Lung microvascular endothelial cell (primary cell): ENCODE results near the gene ALX1. TPM values are rescaled to one million over a fixed set of nuclear protein-coding genes. Genes with fewer than 3 reads are reported as not detected.

Experiments
- DNase-seq, 2 donors: peaks; one replicate each; pipeline versions ENCODE4 v3.0.0 to v3.0.0-alpha.2; 2010; ENCODE audit warnings: low read depth in 2 of 2
- total RNA-seq: library from RNA; depleted of rRNA; stranded (reverse); fragments of >200 nt; gene quantifications from 2 replicates; pipeline ENCODE4 v1.2.1, GENCODE V29; 2014

ALX1 gene
- under 0.01 TPM in 1 of 2 replicates, not detected in the other for total RNA-seq

- DNase-seq, result peak; percentile 23 to 40
These were observed at the start of gene ALX1 for GRCh38 chr12:85280165-85280983. Gene ALX1 (plus strand): TSS chr12:85280220. CDS start chr12:85280262, 42 bp downstream.

DNA sequence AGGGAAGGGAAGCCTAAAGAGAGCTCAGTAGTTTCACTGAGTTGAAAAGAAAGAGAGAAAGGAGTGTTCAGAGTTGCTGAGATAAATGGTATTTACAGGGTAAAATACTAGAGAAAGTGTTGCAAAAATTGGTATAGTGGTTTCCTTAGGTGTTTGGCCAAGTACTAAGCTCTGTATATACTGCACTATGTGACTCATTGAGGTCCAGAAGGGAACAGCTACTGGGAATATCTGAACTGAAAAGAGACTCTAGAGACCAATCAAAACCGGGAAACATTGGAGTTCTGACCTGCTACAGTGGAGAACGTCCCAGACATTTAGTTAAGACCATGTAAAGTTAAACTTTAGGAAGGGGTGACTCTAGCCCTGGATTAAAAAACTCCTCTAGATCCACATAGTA is 42.7 kb upstream of the ALX1 start:
- DNase-seq, result no peak

GRCh38 chr12:85244561-85244960 is 35.5 kb upstream of the ALX1 start:
- no peak for DNase-seq

DNA sequence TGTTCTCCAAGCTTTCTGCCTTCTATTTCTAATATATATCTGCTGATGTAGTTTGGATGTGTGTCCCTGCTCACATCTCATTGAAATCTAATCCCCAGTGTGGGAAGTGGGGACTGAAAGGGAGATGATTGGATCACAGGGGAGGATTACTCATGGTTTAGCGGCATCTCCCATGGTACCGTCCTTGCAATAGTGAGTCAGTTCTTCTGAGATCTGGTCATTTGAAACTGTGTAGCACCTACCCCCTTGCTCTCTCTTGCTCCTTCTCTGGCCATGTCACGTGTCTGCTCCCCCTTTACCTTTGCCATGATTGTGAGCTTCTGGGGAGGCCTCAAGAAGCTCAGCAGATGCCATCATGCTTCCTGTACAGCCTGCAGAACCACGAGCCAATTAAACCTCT is 26.2 kb upstream of the ALX1 start:
- DNase-seq, result no peak

DNA sequence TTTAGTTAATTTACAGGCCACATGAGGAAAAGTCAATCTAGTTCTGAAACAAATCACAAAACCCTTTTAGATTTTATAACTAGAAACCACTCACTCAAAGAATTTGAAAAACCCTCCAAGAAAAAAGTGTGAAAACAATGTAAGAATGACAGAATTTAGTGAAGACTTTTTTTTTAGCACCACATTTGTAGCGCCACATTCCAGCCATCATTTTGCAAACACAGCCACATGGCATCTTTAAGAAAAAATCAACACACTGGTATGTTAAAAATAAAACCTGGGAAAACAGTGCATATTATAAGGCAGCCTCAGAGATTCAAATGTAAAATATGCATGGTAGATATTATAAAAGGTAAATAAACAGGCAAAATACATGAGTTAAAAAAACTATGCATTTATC is 22.3 kb upstream of the ALX1 start:
- no peak for DNase-seq

DNA sequence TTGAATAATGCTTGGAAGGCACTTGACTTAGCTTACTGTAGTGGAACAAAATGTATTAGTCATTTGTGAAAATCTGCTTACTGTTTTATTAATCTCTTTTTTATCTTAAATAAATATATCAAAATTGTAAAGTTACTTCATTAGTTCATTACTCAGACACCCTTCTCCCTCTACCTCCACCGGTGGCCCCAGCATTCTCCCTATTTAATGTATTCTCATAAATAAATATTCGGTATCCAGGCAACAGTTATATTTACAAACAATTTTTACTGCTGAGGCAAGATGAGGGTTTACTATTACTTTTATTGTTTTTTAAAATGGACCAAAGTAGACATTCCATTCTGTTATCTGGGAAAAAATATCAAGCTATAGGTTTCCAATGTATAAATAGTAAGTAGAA is 19.6 kb upstream of the ALX1 start:
- DNase-seq, result no peak

DNA sequence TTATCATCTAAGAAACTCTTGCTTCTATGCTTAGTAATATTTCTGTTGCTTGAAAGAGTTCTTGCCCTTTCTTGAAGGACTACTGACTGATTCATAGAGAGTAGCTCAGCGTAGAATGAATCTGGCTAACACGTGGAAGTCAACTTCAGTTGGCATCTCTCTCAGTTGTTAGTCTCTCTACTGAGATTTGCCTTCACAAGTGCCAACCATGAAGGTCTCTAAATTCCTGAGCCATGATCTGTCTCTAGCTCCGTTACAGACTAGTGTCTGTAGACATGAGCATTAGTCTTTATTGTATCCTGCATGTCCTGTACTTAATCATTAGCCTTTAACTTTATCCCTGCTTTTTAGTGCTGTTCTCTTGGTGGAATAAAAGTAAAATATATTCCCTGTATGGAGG is 19.1 kb upstream of the ALX1 start:
- DNase-seq, result no peak

DNA sequence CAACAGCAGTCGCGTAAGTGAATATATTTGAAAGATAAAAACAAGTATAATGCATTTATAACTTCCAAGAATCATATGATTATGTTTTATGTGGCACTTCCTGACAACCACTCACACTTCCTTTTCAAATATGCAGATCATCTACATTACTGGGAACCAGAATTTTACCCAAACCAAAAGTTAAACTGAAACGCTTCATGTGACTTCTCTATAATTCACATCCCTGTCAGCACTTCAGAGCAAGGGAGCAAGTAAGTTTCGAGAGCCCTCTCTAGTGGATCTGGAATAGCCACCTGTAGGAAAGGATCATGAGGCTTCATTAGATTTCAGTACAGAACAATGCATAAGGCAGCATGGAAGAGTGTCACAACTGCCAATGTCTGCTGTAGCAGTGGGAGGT is 13.7 kb upstream of the ALX1 start:
- no peak for DNase-seq

GRCh38 chr12:85273381-85274314 is 6.4 kb upstream of the ALX1 start:
- no peak for DNase-seq

DNA sequence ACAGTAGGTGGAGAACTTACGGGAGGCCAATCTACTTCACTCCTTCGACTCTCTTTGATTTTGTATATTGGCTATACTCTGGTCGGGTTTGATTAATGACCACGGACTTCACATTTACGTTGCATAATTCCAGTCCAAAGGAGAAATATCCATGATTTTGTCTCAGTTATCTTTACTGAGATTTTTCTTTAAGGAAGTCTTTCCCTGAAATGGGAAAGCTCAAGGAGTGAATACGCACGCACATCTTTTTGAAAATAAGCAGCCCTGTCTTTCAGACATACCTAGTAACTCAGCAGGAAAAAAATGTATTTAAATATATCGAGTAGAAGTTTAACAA is 5.7 kb upstream of the ALX1 start:
- DNase-seq, result no peak

GRCh38 chr12:85275374-85275773 is 4.6 kb upstream of the ALX1 start:
- DNase-seq, result peak in 1 of 2 donors; percentile 26

GRCh38 chr12:85277191-85277590 is 2.8 kb upstream of the ALX1 start:
- no peak for DNase-seq

GRCh38 chr12:85277900-85278597 is 2.0 kb upstream of the ALX1 start:
- DNase-seq, result no peak

- peak in 1 of 2 donors; percentile 10 for DNase-seq
These were observed 1.2 kb upstream of the ALX1 start for GRCh38 chr12:85278598-85279448.

GRCh38 chr12:85279449-85280164 is 413 bp upstream of the ALX1 start:
- DNase-seq, result no peak

GRCh38 chr12:85280984-85281630 is 1.1 kb downstream of the ALX1 start:
- DNase-seq, result no peak

- no peak for DNase-seq
These were observed 1.8 kb downstream of the ALX1 start for GRCh38 chr12:85281636-85282312.

DNA sequence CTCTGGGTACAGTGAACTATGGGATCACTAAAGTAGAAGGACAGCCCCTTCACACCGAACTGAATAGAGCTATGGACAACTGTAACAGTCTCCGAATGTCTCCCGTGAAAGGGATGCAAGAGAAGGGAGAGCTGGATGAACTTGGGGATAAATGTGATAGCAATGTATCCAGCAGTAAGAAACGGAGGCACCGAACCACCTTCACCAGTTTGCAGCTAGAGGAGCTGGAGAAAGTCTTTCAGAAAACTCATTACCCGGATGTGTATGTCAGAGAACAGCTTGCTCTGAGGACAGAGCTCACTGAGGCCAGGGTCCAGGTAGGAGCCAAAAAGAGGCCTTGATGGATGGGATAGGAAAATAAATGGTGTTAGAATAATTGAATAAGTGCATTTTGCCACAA is 3.5 kb downstream of the ALX1 start:
- DNase-seq, result no peak

DNA sequence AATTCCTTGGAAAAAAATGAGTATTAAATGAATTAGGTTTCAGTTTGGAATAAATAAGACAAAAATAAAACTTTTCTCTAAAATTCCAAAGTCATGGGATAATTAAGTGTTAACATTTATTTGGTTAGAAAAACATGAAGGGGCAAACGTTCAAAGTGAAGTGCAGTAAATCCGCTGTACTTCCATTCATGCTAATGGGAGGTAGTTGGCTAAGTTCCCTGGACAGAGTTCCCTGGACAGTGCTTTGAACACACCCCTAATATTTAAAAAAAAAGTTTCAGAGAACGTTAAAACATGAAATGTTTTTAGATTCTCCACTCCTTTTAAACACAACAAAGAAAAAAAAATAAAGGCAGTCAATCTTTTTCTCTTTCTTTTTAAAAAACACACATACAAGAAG is 16.3 kb downstream of the ALX1 start:
- no peak for DNase-seq
